AG08395 (cell line): ENCODE measurements around the gene RENBP.

ENCODE experiments used
- DNase-seq: peaks from one replicate; pipeline ENCODE4 v3.0.0; 2012; ENCODE audit warnings: mixed read lengths, low spot score

Gene RENBP

DNA sequence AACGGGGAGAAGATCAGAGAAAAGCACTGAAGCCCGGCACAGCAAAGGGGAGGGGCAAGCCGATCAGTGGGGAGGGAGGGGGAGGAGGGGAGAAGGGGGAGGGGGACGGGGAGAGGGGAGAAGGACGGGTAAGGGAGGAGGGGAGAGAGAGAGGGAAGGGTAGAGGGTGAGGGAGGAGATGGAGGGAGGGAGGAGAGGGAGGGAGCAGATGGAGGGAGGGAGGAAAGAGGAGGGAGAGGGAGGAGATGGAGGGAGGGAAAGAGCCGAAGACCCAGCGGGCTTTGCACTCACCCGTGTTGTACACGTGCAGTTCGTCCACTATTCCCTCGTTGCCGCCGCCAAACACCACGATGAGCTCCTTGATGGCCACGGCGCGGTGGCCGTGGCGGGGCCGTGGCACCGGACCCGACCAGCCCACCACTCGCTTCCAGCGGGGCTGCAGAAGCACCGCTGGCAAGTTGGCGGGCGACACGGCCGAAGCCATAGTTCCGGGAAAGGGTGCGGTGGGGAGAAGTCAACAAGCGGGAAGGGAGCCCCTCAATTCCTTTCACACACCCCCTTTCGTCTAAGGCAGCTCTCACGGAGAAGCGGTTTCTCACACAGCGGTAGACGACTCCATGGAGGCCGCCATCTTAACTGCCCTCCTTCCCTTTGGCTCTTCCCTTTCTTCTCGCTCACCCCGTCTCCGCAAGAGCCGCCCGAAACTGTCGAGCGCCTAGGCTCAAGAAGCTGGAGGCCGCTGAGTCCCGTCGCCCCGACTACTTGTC lies 26.1 kb upstream of the RENBP start:
- DNase-seq = peak; percentile 15

DNA sequence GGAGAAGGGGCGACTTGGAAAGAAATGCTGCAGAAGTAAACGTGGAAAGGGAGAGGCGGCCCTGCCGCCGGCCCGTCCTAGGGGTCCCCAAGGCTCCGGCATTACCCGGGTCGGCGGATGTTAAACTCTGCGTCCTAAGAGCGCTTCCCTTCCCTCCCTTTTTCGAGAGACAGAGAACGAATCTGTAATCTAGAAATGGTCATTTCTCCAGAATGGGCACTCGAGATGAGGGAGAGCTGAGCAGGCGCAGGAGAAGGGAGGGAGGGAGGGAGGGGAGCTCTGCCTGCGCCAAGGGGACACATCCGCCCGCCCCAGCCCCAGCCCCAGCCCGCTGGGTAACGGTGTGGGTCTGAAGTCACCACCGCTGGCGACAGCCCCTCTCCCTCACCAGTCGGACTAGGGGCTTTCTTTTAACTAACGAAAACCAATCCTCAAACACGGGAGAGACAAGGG lies 25.5 kb upstream of the RENBP start:
- peak; percentile 21 for DNase-seq

DNA sequence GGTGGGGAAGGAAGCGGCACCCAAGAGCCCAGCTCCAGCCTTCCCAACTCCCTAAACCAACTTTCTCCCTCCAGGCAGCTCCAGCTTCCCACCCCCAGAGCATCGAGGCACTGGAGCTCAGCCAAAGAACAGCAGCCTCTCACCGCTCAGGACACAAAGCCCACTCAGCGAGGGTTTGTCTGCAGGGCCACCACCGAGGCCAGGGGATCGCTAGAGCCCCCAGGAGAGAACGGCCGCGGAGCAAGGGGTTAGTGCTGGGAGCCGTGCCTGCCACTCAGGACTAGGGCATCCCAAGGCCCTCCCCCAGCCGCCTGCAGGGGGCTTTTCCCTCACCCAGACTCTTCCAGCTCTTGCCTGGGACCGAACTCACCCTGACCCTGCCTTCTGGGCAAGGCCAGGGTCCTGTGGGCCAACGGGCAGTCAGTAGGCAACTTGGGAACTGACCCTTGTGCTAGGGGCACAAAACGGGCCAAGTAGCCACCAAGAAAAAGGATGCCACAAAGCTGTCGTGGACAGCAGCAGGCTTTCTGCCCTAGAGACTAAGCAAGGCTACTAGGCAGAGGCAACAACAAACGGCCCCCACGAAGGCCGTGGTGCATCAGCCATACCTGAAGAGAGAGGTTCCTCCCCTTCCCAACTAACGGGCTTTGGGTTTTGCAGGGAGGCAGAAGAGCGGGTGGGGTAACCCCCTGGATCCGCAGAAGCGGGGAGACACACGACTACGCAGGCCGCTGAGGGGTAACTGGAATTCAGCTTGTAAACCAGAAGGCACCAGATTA lies 24.9 kb upstream of the RENBP start:
- no peak for DNase-seq

DNA sequence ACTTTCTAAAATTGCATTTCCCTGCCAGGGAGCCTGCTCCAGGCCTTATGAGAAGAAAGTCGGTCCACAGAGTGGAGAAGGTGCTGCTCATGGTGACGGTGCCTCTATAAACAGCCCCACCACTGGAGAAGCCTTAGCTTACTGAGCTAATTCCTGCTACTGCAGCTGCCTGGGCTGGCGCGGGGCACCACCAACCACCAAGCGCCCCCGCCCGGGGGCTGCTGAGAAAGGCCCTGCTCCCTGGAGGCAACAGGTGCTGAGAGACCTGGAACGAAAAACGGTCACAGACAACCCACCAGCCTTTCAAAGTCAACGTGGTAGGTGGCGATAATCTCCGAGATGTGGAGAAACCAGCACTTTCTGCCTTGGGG lies 24.3 kb upstream of the RENBP start:
- DNase-seq = no peak

DNA sequence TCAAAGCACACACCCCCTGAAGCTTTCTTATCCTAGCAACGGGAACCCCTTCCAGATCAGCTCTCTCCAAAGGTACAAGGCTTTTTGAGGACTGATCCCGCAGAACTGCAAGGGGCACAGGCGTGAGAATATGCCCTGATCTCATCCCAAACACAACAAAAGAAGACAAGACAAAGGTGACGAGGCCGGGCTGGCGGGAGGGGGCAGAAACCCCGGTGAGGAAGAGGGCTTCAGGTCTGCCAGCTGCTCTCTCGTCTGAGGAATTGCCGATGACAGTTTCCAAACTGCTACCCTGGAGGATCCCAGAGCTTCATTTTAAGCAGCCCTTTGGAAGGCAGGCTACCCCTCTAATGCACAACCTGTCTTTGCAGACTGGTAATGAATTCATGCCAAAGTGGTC lies 23.8 kb upstream of the RENBP start:
- no peak for DNase-seq

DNA sequence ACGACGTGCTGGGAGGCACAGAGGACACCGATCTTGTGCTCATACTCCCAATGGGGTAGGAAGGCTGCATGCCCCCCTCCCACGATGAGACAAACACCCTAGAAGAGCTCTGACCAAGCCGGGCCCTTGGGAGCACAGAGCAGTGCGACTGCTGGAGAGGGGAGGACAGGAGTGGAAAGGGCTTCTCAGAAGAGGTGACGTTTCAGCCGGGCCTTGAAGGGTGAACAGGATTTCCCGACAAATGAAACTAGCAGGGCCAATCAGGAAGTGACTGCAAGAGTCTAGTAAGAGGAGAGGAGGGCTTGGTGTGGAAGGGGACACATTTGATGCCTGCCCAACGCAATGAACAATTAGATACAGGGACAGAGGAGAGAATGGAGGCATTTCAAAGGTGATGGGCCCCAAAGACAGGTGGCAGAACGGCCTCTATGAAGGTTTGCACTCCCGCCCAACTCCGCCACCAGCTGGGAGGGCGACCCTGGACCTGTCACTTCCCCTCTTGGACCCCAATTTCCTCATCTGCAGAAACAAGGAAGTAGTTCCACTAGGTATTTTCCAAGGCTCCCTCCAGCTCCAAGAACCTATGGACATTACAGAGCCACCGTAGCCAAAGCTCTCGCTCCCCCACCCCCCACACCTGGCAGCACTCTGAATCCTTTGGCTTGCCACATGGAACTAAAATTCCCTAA lies 23.2 kb upstream of the RENBP start:
- no peak for DNase-seq

DNA sequence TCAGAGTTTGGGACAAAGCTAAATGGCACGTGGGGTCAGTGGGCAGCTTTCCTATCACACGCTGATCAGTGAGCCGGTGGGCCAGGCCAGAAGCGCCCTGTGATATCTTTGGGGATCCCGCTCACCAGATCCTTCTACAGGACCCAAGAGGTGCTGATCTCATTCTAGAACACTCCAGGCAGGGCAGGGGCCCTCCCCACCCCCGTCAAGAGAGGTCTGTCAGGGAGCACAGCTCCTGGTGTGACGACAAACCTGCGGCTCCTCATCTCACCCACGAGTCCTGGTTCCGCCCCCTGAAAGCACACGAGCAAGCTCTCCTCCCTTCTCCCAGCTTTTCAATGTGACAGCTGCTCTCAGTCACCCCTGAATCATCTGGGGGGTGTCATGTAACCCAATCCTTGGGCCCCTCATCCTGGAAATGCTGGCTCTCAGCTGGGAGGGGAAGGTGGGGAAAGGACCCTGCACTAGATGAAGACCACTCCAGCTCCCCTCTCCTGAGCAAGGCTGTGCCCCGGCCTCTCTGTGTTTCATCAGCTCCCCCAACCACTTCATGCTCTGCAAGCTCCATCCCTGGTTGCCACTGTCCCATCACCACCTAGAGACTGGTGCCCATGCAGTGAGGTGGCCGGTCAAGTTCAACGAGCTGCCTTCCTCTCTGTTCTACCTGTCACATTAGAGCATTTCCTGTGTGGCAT lies 22.5 kb upstream of the RENBP start:
- DNase-seq = no peak

DNA sequence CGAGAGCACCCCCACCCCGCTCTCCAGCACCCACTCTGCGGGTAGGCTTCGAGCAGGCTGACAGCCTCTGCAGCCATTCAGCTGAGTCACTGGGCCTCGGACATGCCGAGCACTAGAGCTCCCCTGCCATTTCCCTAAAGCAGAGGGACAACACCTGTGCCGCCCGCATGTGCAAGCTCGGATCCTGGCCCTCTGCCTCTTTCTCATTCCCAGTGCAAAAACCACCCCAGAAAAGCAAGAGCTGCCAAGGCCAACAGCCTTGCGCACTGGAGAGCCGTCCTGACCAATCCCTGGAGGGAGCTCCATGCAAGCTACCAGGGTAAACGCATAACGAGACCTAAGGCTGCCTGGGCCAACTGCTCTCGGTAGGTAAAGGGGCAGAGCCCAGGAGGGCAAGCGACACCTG lies 21.8 kb upstream of the RENBP start:
- DNase-seq = no peak

DNA sequence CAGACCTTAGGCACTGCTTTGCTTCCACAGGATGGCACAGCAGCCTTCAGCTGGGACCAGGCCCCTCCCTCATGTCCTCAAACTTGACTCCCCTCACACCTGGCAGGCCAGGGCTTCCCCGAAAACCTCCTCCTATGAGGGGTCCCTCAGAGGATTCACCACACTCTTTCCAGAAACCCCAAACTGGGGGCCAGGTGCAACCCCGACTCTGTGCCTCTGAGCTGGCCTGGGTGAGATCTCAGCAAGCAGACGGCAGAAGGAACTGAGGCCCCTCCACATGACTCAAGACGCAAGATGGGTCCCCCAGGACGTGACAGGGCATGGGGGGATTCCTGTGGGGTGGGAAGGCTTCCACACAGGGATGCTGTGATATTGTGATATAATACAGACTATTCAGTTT lies 21.0 kb upstream of the RENBP start:
- DNase-seq = no peak

DNA sequence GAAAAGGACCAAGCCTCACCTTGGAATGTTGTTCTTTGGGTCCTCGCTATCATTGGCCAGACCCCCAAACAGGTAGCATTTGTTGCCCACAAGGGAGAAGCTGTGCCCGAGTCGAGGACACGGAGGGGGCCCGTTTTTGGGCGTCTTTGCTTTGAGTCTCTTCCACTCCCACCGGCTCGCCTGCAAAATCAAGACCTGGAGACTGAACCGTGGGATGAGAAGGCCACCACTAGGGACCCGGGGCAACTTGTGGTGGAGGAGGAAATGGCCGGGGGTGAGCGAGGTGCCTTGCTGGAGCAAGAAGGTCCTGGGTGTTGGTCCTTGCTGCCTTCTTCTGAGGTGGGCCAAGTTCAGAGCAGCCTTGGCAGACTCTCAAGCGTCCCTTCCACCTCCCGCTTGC lies 19.7 kb upstream of the RENBP start:
- no peak for DNase-seq

DNA sequence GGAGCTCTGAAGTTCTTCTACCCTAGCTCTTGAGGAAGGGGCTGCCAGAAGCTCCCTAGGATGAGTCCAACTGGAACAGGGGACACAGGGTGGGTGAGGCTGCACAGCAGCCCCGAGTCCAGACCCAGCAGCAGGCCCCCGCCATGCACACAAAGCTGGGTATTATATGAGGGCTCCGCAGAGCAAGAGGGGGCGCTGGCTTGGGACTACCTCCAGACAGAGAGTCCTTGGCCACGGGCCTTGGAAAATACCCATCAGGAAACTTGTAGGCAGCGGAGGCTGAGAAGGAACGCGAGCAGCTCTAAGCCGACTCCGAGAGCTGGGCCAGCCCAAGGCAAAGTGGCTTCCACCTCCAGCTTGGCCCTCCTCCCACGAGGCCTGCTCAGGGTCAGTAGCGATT lies 19.1 kb upstream of the RENBP start:
- no peak for DNase-seq

DNA sequence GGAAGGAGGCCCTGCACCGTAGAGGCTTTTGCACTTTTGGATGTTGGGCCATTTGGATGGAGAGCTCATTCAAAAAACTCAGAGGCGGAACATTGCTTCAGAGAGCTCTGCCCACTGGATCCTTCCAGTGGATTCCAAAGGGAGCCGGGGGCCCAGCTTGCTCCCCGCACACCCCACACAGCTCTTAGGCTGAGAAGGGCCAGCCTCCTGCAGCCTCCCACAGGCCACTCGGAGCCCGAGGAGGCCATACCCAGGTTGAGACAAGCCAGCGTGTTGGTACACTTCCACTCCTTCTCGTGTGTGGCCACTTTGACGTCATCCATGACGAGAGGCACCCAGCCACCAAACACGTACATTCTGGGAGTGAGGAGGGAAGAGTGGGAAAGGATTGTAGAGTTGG lies 16.8 kb upstream of the RENBP start:
- DNase-seq = no peak

DNA sequence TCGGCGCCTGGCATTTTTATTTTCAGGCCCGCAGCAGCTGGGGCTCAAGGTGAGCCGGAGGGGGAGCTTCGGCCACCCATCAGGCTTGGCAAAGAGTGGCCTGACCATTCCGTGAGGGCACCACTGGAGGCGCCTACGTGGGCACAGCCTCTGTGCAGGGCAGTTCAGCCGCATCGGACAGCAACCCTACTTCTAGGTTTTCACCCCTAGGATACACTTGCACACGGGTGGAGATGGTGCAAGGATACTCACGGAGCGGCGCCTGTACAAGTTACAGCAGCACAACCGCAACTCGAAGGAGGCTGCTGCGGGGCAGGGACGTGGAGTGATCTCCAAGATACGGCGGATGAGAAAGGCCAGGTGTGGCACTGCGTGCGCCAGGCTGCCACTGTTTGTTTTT lies 16.3 kb upstream of the RENBP start:
- DNase-seq = no peak

DNA sequence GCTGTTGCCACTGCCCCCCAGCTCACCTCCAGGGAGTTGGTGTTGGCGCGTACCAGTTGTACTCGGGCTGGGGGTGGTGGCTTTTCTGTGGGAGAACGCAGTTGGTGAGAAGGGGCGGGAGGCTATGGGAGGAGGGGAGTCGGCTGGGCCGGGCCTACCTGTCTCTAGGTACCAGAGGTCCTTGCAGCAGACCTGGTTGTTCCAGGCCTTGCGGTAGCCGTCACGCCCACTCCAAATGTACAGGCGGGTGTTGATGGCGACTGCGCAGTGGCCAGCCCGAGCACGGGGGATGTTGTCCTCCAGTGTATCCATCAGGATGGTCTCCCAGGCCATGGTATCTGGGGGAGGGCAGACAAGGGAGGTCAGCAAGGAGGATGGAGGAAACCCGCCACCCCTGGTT lies 15.6 kb upstream of the RENBP start:
- DNase-seq = no peak

DNA sequence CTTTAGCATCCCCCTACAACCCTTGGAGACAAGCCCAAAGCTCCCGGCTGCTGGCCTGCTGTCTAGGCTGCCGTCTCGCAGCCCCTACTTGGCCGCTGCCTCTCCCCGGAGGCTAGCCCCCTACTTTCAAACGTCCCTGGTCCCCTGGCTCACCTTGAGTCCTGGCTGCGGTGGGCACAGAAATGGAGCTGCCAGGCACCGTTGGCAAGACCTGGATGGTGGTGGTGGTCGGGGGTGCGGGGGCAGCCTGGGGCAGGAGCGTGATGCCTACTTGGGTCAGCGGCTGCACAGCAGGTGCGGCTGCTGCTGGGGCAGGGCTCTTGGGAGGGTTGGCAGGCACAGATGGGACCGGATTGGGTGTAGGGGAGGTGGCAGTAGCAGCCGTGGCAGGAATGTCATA lies 15.2 kb upstream of the RENBP start:
- DNase-seq = no peak

DNA sequence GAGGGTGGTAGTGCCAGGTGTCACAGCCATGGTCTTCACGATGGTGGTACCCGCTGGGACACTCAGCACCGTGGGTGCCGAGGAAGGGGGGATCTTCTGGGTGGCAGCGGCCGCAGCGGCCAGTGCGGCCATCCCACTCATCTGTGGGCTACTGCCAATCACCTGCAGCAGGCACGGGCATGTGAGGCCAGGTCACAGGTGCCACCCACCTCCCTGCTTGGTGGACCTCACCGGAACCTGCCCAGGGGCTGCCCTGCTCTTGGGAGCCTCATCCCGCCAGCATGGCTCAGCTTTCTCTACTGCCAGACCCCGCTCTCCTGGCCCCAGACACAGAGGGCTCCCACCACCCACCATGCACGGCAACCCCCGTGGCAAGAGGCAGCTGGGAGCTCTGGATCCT lies 14.2 kb upstream of the RENBP start:
- DNase-seq = no peak

DNA sequence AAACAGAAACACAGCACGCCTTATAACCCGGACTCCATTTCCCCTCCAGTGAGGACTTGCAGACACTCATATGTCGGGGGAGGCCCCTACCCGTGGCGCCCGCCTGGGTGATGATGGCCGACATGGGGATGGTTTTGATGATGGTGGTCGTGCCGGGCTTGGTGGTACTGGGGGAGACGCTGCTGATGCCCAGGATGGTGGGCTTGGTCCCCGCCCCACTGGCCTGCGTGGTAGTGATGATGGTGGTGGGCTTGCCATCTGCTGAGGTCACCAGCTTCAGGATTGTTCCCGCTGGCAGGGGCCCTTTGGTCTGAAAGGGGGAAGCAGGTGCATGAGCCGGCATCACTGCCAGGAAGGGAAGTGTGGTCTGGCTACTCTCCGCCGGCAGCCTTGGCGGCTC lies 12.8 kb upstream of the RENBP start:
- no peak for DNase-seq

DNA sequence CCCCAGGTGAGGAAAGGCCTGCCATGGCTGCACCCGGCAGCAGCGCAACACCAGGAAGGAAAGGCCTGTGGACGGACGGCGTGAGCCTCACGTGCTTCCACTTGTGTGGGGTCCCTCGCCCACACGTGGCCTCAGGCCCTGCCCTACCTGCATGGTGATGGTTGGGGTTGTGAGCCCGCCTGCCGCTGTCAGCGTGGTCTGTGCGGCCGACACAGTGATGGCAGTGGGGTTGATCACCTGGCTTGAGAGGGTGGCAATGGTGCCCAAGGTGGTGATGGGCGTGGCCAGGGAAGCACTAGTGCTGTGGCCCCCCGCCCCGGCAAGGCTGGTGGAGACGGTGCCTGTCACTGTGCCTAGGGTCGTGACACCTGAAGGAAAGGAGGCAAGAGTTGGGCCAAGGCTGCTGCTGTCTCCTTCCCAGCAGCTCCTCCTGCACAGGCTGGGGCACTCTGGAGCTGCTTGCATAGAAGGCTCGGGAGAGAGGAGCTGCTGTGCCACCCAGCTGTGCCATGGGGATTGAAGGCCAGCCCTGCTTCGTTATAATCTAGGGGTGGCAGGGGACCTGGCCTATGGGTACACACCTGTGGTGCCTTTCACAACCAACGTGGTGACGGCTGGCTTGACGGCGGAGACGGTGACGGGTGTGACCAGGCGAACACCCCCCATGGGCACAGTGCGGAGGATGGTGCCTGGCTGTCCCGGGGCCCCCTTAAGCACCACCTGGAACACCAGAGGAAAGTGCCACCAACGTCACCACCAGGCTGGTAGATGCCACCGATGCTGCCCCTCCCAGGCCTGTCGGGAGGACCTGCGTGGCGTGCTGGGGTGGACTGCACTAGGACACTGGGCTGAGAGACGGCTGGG lies 11.8 kb upstream of the RENBP start:
- DNase-seq = no peak

DNA sequence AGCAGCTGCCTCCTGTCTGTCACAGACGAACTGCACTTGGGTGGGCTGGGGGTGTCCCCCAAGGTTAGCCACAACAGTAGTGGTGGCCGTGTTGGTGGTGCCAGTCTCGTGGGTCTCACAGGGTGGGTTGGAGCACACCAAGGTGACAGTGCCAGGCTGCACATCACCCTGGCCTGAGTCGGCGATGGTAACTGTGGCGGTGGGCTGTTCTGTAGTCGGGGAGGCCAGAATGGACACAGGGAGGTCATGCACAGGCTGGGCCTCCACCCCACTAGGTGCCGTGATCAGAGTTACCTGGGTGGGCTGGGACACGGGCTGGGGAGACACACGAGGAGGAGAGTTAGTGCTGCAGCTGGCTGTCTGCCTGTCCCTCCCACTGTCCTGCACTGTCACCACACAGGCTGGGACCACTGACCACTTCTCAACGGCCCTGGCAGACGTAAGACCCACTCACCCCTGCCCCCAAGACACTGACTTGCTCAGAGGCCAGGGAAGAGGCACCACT lies 10.8 kb upstream of the RENBP start:
- DNase-seq = no peak

DNA sequence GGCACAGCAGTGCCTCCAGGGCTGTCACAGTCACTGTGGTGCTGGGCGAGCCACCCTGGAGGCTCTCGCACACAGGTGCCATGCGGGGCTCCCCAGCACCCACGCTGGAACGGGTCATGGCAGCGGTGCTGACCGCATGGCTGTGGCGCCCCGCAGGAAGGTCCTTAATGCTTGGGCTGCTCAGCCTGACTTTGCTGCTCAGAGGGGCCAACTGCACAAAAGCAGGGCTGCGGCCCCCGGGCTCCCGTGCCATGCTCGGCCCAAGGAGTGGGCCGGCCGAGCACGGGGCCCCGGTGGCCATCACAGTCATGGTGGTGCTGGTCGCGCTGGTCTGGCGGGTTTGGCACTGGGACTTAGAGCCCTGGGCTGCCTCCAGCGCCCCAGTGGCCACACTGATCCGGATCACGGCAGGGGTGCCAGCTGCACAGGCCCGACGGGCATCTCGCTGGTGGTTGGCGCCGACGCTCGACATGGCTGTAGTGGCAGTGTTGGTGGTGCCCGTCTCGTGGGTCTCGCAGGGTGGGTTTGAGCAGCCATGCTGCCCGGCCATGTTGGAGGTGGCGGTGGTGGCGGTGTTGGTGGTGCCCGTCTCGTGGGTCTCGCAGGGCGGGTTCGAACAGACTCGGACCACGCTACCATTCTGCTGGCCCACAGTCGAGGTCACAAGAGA lies 10.2 kb upstream of the RENBP start:
- DNase-seq = no peak
